Measurements from ENCODE around the gene PDE11A. TPM values are rescaled to one million over a fixed set of nuclear protein-coding genes. Genes with fewer than 3 reads are reported as not detected.

PDE11A gene
- total RNA-seq, 1 donor from 2014 or later: not detected

- H3K27ac Mint-ChIP-seq: no peak overlapping the region
- ChIA-PET CTCF (no interaction called here), POLR2A (no interaction called here)
- no peak for ATAC-seq (ENCODE audit: low read depth)
- intact Hi-C loops (cut with micrococcal nuclease): loop anchor here (10.0 kb wide), 1 partner anchor 475 kb away; the partner anchor contains the start of gene RBM45
- DNase-seq: no peak
- no peaks in the 10 kb centered on the region for H3K36me3 Mint-ChIP-seq (ENCODE audit: low read depth)
- peaks cover 2% of the 10 kb centered on the region for H3K9me3 Mint-ChIP-seq
- H3K4me3 Mint-ChIP-seq: no peak overlapping the region
- H3K27me3 Mint-ChIP-seq: peaks cover 2% of the 10 kb centered on the region
- no peak for TF ChIP-seq CTCF (IDR thresholded peaks at IDR 0.05)
- peaks cover 19% of the 10 kb centered on the region for H3K4me1 Mint-ChIP-seq
These were observed 433.2 kb downstream of the PDE11A start for GRCh38 chr2:177639262-177639914.

DNA sequence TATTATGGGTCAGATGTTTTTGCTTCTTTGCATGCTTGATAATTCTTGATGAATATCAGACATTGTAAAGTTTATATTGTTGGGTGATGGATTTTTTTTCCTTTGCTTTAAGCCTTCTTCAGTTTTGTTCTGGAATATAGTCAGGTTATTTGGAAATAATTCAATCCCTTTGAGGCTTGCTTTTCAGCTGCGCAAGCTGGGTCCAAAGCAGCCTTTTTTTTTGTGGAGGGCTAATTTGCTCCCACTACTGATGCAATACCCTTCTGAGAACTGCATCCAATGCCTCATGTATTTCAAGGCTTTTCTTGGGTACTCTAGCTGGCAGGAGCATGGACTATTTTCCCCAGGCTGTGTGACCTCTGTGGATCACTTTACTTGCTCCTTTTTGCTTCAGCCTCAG is 434.1 kb downstream of the PDE11A start:
- H3K27me3 Mint-ChIP-seq: no peaks in the 10 kb centered on the region
- H3K27ac Mint-ChIP-seq: no peak overlapping the region
- no peak overlapping the region for H3K4me3 Mint-ChIP-seq
- H3K4me1 Mint-ChIP-seq: peaks cover 25% of the 10 kb centered on the region
- no peak for DNase-seq
- no peak for ATAC-seq (ENCODE audit: low read depth)
- no peaks in the 10 kb centered on the region for H3K36me3 Mint-ChIP-seq (ENCODE audit: low read depth)
- no peak for TF ChIP-seq CTCF (IDR thresholded peaks at IDR 0.05)
- ChIA-PET POLR2A (no interaction called here), CTCF (no interaction called here)
- intact Hi-C loops (cut with micrococcal nuclease): loop anchor here (10.0 kb wide), 1 partner anchor 476 kb away; the partner anchor contains the start of gene RBM45
- H3K9me3 Mint-ChIP-seq: no peaks in the 10 kb centered on the region

DNA sequence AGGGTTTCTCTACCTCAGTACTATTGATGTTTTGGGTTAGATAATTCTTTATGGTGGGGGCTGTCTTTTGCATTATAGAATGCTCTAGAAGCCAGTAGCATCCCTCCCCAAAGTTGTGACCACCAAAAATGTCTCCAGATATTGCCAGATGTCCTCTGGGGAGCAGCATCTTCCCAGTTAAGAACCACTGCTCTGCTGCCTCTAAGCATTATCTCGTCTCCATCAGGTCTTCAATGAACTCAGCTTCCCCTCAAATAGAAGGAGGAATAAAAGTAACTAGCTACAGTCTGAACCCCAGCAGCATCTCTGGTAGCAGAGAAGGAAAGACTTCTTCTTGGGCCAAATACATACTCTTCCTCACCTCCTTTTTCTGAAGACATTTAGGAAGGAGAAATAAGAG is 435.9 kb downstream of the PDE11A start:
- H3K27me3 Mint-ChIP-seq: no peaks in the 10 kb centered on the region
- CTCF ChIA-PET: interaction anchor here (0.7 kb wide), 1 partner anchor 122 kb away, joined by 3 read pairs; no protein-coding TSS in a partner anchor
- no peak for TF ChIP-seq CTCF (IDR thresholded peaks at IDR 0.05)
- H3K4me3 Mint-ChIP-seq: no peak overlapping the region
- intact Hi-C loops (cut with micrococcal nuclease): loop anchor here (2.0 to 10.0 kb wide), 2 partner anchors 126 to 478 kb away; partner anchors contain the start of gene RBM45
- H3K4me1 Mint-ChIP-seq: peaks cover 25% of the 10 kb centered on the region
- H3K36me3 Mint-ChIP-seq (ENCODE audit: low read depth): no peaks in the 10 kb centered on the region
- DNase-seq: no peak
- POLR2A ChIA-PET: no interaction called here
- no peak for ATAC-seq (ENCODE audit: low read depth)
- H3K27ac Mint-ChIP-seq: peak overlapping the region; percentile 30
- H3K9me3 Mint-ChIP-seq: no peaks in the 10 kb centered on the region

- intact Hi-C loops (cut with micrococcal nuclease): loop anchor here (2.0 to 10.0 kb wide), 2 partner anchors 127 to 479 kb away; partner anchors contain the start of gene RBM45
- peaks cover 25% of the 10 kb centered on the region for H3K4me1 Mint-ChIP-seq
- DNase-seq (no peak), ATAC-seq (ENCODE audit: low read depth) (no peak)
- no peak for TF ChIP-seq CTCF (IDR thresholded peaks at IDR 0.05)
- H3K27ac Mint-ChIP-seq: peak overlapping the region; percentile 92
- H3K9me3 Mint-ChIP-seq: no peaks in the 10 kb centered on the region
- no peaks in the 10 kb centered on the region for H3K27me3 Mint-ChIP-seq
- no peak overlapping the region for H3K4me3 Mint-ChIP-seq
- CTCF ChIA-PET: no interaction called here
- no peaks in the 10 kb centered on the region for H3K36me3 Mint-ChIP-seq (ENCODE audit: low read depth)
- POLR2A ChIA-PET: no interaction called here
These were observed 436.9 kb downstream of the PDE11A start for GRCh38 chr2:177635696-177636095.

DNA sequence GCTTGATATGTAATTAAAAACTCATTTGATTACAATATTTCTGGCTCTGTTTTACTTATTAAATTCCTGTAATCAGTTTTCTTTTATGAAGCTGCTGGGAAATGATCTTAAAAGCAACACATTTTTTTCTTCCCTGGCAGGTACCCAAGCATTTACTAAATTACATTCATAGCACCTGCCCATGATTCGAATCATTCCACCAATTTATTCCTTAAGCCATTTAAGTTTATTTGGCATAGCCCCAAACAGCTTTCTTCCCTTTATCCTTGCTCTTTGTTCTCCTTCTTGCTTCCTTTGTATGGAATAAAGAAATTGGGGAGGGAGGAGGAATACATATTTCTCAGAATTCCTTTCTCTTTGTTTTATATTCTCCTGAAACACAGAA is 438.7 kb downstream of the PDE11A start:
- peaks cover 25% of the 10 kb centered on the region for H3K4me1 Mint-ChIP-seq
- POLR2A ChIA-PET: interaction anchor here (0.7 to 1.2 kb wide), 4 partner anchors 24 to 371 kb away, joined by 3 to 5 read pairs (median 3); a partner anchor contains a TSS
- no peak for TF ChIP-seq CTCF (IDR thresholded peaks at IDR 0.05)

More for the DNA sequence above, 438.7 kb downstream of the PDE11A start:
- Mint-ChIP-seq H3K27ac (peak overlapping the region; percentile 92), H3K36me3 (ENCODE audit: low read depth) (no peaks in the 10 kb centered on the region), H3K9me3 (no peaks in the 10 kb centered on the region), H3K27me3 (no peaks in the 10 kb centered on the region), H3K4me3 (peak overlapping the region; percentile 86)
- intact Hi-C loops (cut with micrococcal nuclease): loop anchor here (1.0 to 10.0 kb wide), 4 partner anchors 16 to 481 kb away; partner anchors contain the start of genes HNRNPA3 and RBM45
- ATAC-seq (ENCODE audit: low read depth): no peak
- CTCF ChIA-PET: interaction anchor here (1.0 kb wide), 1 partner anchor 16 kb away, joined by 3 read pairs; no protein-coding TSS in a partner anchor
- DNase-seq: no peak
